Left ventricle myocardium inferior (tissue), 1 donor: ENCODE data around the gene PLCB3. TPM values are rescaled to one million over a fixed set of nuclear protein-coding genes. Genes with fewer than 3 reads are reported as not detected.

ENCODE experiments used
- DNase-seq: peaks from one replicate; pipeline ENCODE4 v3.0.0-alpha.2; 2020
- H3K27ac ChIP-seq: fragments of 200-600 bp; replicated peaks from 2 replicates; pipeline ENCODE4 v1.8.0; 2021
- H3K27me3 ChIP-seq: fragments of 200-600 bp; 2 replicates; pipeline ENCODE4 v1.8.0; 2021; ENCODE audit warnings: low read depth
- H3K36me3 ChIP-seq: fragments of 200-600 bp; 2 replicates; pipeline ENCODE4 v1.8.0; 2021
- H3K4me1 ChIP-seq: fragments of 200-600 bp; 2 replicates; pipeline ENCODE4 v1.8.0; 2021
- H3K4me3 ChIP-seq: fragments of 200-600 bp; 2 replicates; pipeline ENCODE4 v1.8.0; 2021; ENCODE audit warnings: mild to moderate bottlenecking, moderate library complexity
- H3K9me3 ChIP-seq: fragments of 200-600 bp; replicated peaks from 2 replicates; pipeline ENCODE4 v1.8.0; 2021
- CTCF ChIP-seq: fragments of 200-600 bp; IDR thresholded peaks from 2 replicates; pipeline ENCODE4 v1.8.0; 2021; ENCODE audit warnings: antibody characterized with exemption, mild to moderate bottlenecking, borderline replicate concordance
- intact Hi-C: fragments of 100-400 bp; cut with micrococcal nuclease; formaldehyde crosslinking; loops from one replicate; pipeline ENCODE4 v1.11.0; 2022
- total RNA-seq: library from RNA; stranded (reverse); fragmentation: NEBNext Ultra II Directional; extraction: Animal tissue kit (Norgen Biotek cat#: 25700); gene quantifications from one replicate; pipeline ENCODE4 v1.2.1, GENCODE V29; 2021
- donor health status: DM: no; HTN: yes; CAD: no; lungs with severe emphysema.

PLCB3 gene
- total RNA-seq, 1 donor from 2014 or later = 10.0 TPM

- Histone ChIP-seq H3K4me1 (peaks cover 7% of the 10 kb centered on the region), H3K27me3 (no peaks in the 10 kb centered on the region), H3K27ac (no peak overlapping the region), H3K4me3 (no peak overlapping the region), H3K36me3 (peaks cover 6% of the 10 kb centered on the region), H3K9me3 (no peaks in the 10 kb centered on the region)
- intact Hi-C loops = no loop called here
- no peak for DNase-seq
- no peak for TF ChIP-seq CTCF
Observed at GRCh38 chr11:64218628-64219353, 32.5 kb upstream of the PLCB3 start.

GRCh38 chr11:64219354-64219684, 32.0 kb upstream of the PLCB3 start:
- intact Hi-C loops = no loop called here
- Histone ChIP-seq H3K9me3 (no peaks in the 10 kb centered on the region), H3K27me3 (no peaks in the 10 kb centered on the region), H3K4me3 (no peak overlapping the region), H3K27ac (no peak overlapping the region), H3K36me3 (peaks cover 6% of the 10 kb centered on the region), H3K4me1 (peaks cover 7% of the 10 kb centered on the region)
- DNase-seq = no peak
- TF ChIP-seq CTCF = no peak

- Histone ChIP-seq H3K4me1 (peaks cover 10% of the 10 kb centered on the region), H3K27ac (no peak overlapping the region), H3K36me3 (peaks cover 6% of the 10 kb centered on the region), H3K9me3 (no peaks in the 10 kb centered on the region), H3K27me3 (no peaks in the 10 kb centered on the region), H3K4me3 (no peak overlapping the region)
- intact Hi-C loops = no loop called here
- no peak for DNase-seq
- TF ChIP-seq CTCF = no peak
Observed at GRCh38 chr11:64219755-64220154, 31.6 kb upstream of the PLCB3 start.

- Histone ChIP-seq H3K27ac (no peak overlapping the region), H3K9me3 (no peaks in the 10 kb centered on the region), H3K27me3 (no peaks in the 10 kb centered on the region), H3K36me3 (peaks cover 6% of the 10 kb centered on the region), H3K4me3 (no peak overlapping the region), H3K4me1 (peaks cover 15% of the 10 kb centered on the region)
- no peak for TF ChIP-seq CTCF
- no peak for DNase-seq
- intact Hi-C loops = no loop called here
Observed at GRCh38 chr11:64220271-64220670, 31.1 kb upstream of the PLCB3 start.

- TF ChIP-seq CTCF = no peak
- no peak overlapping the region for H3K27ac ChIP-seq
- no peaks in the 10 kb centered on the region for H3K27me3 ChIP-seq
- DNase-seq = no peak
- peaks cover 20% of the 10 kb centered on the region for H3K4me1 ChIP-seq
- H3K4me3 ChIP-seq = no peak overlapping the region
- peaks cover 6% of the 10 kb centered on the region for H3K36me3 ChIP-seq
- no peaks in the 10 kb centered on the region for H3K9me3 ChIP-seq
- intact Hi-C loops = no loop called here
Observed at GRCh38 chr11:64220798-64221197, 30.5 kb upstream of the PLCB3 start.
